ENCODE data around the gene ZNF593OS. TPM values are rescaled to one million over a fixed set of nuclear protein-coding genes. Genes with fewer than 3 reads are reported as not detected.

Gene ZNF593OS
- total RNA-seq, 1 donor from 2014 or later, result not detected

- DNase-seq (ENCODE audit: low spot score), result peak; percentile 84
- intact Hi-C loops (cut with DNase I), result no loop called here
Observed at GRCh38 chr1:26161415-26162219, 10.0 kb downstream of the ZNF593OS start.

DNA sequence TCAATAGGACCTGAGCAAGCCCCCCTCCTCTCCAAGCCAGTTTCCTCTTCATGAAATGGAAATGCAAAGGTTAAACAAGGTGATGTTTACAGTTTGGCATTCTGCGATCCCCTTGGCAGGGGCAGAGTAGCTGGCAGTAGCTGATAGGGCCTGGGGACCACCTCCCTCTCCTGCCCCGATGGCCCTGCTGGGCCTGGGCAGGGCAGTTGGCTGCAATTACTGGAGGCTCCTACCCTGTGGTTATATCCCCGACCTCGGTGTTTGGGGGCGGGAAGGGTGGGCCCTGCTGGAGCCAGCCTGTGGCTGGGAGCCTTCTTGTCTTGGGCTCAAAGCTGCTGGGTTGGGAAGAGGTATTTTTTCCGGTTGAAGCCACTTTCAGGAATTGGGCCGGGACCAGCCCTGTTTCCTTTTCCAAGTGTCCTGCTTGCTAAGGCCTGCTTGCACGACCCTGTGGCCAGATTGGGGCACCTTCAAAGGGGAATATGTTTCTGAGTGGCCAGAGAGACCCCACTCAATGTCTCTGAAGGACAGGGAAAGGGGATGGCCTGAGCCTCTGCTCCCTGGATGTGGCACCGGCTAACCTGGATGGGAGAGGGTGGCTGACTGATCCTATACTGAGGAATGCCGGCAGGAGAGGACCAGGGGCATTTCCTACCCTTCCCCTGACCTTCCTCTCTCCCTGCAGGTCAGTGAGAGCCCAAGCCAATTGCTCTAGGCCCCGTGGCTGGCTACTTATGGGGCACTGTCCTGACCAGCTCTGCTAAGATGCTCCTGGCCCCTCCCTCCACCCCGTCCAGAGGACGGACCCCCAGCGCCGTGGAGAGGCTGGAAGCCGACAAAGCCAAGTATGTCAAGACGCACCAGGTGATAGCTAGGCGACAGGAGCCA, 10.9 kb downstream of the ZNF593OS start:
- intact Hi-C loops (cut with DNase I), result loop anchor here (1.0 kb wide), 1 partner anchor 49 kb away; the partner anchor contains the start of gene PDIK1L
- DNase-seq (ENCODE audit: low spot score), result no peak

DNA sequence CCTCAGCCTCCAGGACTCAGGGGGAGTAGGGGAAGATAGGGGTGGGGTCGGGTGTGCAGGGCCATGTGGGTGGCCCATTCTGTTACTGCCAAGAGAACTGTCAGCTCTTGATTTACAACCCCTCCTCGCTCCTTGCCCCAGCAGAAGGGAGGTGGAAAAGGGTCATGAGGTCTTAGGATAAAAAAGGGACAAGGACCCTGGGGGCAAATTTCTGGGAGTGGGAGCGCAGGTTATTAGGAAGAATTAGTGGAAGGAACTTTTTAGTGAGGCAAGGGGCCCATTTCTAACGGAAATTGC, 11.9 kb downstream of the ZNF593OS start:
- no peak for DNase-seq (ENCODE audit: low spot score)
- intact Hi-C loops (cut with DNase I), result loop anchor here (1.0 kb wide), 1 partner anchor 48 kb away; the partner anchor contains the start of gene PDIK1L

DNA sequence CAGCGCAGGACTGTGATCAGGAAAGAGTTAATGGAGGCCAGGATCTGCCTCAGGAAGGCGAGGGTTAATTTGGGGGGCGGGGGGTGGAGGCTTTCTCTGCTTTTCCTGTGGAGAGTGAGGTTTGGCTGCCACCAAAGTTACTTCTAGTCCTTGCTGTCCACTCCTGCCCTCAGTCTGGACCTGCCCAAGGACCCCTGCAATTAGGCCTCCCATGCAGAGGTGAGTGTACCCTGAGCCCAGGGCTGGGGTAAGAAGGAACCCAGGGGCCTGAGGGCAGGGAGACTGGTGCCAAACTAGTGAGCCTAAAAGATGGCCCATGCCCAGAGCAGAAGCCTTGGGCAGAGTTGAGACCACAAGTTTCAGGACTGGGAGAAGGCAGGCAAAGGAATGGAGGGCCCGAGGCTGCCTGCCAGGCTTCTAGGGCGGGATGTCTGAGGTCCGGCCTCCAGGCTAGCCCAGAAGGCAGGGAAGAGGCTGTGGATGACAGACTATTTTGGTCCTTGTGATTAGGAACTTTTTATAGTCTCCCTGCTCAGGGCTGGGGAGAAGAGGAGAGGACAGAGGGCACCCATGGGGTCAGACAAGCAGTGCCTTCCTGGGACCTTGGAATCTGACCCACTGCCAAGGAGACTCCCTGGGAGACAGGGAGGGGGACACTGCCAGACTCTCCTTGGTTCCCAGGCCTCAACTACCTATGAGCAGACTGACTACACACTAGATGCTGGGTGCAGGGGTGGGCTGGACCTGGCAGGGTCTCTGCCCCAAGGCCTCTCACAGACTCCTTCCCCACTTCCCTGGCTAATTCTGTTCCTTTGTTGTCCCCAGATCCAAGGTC, 12.5 kb downstream of the ZNF593OS start, which contains the start of gene FAM110D:
Gene FAM110D, plus strand, starts transcription at position 172 of the 835 bp plus-strand sequence. CDS start 2,213 bp downstream, outside the sequence.
- no peak for DNase-seq (ENCODE audit: low spot score)
- intact Hi-C loops (cut with DNase I), result no loop called here

DNA sequence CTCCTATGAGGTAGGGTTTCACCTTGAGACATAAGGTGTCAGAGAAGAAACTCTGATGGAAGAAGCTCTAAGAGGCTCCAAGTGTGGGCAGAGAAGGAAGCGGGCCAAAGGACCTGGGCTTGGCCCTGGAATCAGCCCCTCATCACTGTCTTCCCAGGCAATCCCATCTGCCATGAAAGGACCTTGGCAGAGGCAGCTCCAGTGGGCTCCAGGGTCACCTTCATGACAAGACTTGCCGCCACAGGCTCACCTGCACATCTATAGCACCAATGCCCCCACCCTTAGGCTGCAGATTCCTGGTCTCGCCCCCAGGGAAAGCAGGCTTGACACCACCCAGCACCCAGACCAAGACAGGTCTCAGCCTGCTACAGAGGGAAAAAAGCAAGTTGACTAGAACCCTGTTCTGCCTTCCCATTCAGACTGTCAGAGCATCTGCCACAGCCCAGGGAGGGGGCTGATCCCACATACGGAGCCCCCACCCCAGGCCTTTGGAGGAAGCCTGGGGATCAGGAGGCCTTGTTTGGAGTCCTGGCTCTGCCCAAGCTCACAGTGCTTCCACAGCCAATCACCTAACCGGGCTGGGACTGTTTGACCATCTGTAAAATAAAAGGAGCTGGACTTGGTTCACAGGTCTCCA, 13.2 kb downstream of the ZNF593OS start:
- intact Hi-C loops (cut with DNase I), result no loop called here
- DNase-seq (ENCODE audit: low spot score), result no peak

- intact Hi-C loops (cut with DNase I), result no loop called here
Observed at GRCh38 chr1:26156285-26157038, 15.2 kb downstream of the ZNF593OS start.

GRCh38 chr1:26155370-26156284, 16.0 kb downstream of the ZNF593OS start:
- intact Hi-C loops (cut with DNase I), result no loop called here
- DNase-seq (ENCODE audit: low spot score), result no peak

More at GRCh38 chr1:26156285-26157038, 15.2 kb downstream of the ZNF593OS start:
- DNase-seq (ENCODE audit: low spot score), result peak; percentile 83

DNA sequence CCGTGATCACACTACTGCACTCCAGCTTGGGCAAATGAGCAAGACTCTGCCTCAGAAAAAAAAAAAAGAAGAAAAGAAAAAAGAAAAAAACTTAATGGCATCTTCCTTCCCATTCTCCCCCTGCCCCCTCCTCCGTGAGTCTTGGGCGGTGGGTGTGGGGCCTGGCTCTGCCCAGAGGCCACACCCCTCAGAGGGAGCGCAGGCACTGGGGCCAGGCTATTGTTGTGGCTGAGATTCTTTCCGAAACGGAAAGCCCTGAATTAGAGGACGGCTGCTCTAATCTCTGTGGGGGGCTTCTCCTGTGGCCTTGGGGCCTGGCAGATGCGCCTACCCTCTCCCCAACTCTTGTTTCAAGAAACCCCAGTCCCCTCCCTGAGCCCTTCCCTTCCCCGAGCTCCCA, 16.9 kb downstream of the ZNF593OS start:
- intact Hi-C loops (cut with DNase I), result no loop called here
- no peak for DNase-seq (ENCODE audit: low spot score)

- intact Hi-C loops (cut with DNase I), result no loop called here
Observed at GRCh38 chr1:26153966-26154532, 17.6 kb downstream of the ZNF593OS start.

DNA sequence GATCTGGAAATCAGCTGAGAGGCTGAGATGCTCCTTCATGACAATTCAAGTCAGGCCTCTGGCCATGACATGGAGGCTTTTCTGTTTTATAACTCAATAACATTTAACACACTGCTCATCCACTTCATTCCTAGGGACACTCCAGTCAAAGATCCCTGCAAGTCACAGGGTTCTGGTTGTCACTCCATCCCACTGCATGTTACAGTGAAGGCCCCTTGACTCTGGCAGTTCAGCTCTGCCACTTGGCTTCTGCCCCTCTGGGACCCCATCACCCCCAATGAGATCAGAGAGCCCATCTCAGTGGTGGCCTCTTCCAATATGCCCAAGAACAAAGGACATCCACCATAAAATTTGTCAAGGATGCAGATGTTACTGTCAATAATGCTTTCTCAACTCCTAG, 22.7 kb downstream of the ZNF593OS start:
- no peak for DNase-seq (ENCODE audit: low spot score)
- intact Hi-C loops (cut with DNase I), result loop anchor here (5.0 kb wide), 2 partner anchors 112 to 252 kb away; no protein-coding TSS in a partner anchor

More at GRCh38 chr1:26153966-26154532, 17.6 kb downstream of the ZNF593OS start:
- no peak for DNase-seq (ENCODE audit: low spot score)

- no peak for DNase-seq (ENCODE audit: low spot score)
- intact Hi-C loops (cut with DNase I), result loop anchor here (2.0 to 5.0 kb wide), 3 partner anchors 41 to 249 kb away; no protein-coding TSS in a partner anchor
Observed at GRCh38 chr1:26145960-26146294, 25.7 kb downstream of the ZNF593OS start.

- intact Hi-C loops (cut with DNase I), result loop anchor here (2.0 to 5.0 kb wide), 3 partner anchors 40 to 248 kb away; no protein-coding TSS in a partner anchor
- DNase-seq (ENCODE audit: low spot score), result peak; percentile 90
Observed at GRCh38 chr1:26145041-26145959, 26.3 kb downstream of the ZNF593OS start.

DNA sequence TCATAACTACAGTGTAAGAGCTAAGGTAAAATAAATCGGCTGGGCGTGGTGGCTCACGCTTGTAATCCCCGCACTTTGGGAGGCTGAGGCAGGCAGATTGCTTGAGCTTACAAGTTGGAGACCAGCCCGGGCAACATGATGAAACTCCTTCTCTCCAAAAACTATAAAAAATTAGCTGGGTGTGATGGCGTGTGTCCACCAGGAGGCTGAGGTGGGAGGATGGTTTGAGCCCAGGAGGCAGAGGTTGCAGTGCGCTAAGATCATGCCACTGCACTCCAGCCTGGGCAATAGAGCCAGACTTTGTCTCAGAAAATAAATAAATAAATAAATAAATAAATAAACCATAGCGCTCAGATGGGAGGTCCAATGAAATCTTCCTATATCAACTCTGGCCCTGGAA, 29.5 kb downstream of the ZNF593OS start:
- DNase-seq (ENCODE audit: low spot score), result no peak
- intact Hi-C loops (cut with DNase I), result no loop called here

DNA sequence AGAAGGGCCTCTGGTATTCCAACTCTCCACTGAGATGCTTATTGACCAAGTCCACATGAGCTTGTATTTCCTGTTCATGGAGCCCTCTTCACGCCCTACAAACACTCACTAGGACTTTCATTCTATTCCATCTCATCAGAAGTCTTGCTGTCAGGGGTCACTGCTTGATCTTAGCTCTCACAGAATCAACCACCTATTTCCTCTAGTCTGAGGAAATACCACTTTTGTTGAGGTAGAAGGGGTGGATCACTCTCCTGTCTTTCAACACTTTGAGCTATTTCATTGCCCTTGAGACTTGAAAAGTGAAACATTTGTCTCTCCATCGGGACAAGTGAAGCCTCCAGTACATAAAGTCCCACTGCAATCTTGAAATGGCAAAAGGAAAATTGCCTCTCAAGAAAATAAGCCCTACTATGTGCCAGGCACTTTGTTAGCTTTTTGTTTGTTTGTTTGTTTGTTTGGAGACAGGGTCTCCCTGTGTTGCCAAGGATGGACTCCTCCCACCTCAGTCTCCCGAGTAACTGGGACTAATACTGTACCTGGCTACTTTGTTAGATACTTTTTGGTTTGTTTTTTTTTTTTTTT, 32.6 kb downstream of the ZNF593OS start:
- no peak for DNase-seq (ENCODE audit: low spot score)
- intact Hi-C loops (cut with DNase I), result no loop called here

GRCh38 chr1:26134466-26134865, 37.2 kb downstream of the ZNF593OS start:
- intact Hi-C loops (cut with DNase I), result no loop called here
- DNase-seq (ENCODE audit: low spot score), result no peak

DNA sequence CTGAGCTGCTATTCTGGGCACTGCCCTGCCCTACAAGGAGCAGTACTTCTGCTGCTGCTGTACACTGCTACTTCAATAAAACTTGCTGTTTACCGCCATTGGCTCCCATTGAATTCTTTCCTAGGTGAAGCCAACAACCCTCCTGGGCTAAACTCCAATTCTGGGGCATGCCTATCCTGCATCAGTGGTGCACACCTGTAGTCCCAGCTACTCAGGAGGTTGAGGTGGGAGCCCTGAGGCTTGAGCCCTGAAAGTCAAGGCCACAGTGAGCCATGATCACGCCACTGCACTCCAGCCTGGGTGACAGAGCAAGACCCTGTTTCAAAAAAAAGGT, 38.8 kb downstream of the ZNF593OS start:
- intact Hi-C loops (cut with DNase I), result no loop called here

More for the DNA sequence above, 38.8 kb downstream of the ZNF593OS start:
- no peak for DNase-seq (ENCODE audit: low spot score)
